Activated CD4-positive, alpha-beta T cell treated with anti-CD3 and anti-CD28 coated beads for 1 hour (primary cell): ENCODE measurements around the gene CARMIL1.

Source experiments
- DNase-seq: peaks from one replicate; pipeline ENCODE4 v3.0.0-alpha.2; 2020

Gene CARMIL1

DNA sequence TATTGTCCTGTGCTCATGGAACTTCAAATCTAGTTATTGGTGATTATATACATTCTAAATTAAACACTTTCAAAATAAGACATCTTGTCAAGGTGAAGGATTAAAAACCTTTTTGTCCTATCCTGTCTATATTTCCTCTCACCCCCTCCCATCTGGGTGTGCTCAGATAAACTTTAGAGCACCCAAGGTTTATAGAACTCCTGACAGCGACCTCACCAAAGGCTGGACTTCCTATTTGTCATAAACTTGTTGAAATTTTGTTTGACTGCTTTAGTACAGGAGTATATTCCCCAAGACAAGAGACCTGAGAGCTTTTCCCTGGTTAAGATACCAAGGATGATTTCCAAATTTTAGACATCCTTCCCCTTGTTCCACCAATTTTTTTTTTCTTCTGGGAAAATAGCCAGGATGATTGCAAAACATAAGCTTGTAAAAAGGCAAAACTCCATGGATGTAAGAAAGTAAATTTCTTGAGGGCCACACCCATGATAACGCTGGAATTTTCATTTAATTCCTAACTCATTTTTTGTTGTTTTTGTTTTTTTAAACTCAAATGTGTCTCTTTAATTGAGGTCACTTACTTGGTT, 33.0 kb downstream of the CARMIL1 start:
- no peak for DNase-seq

DNA sequence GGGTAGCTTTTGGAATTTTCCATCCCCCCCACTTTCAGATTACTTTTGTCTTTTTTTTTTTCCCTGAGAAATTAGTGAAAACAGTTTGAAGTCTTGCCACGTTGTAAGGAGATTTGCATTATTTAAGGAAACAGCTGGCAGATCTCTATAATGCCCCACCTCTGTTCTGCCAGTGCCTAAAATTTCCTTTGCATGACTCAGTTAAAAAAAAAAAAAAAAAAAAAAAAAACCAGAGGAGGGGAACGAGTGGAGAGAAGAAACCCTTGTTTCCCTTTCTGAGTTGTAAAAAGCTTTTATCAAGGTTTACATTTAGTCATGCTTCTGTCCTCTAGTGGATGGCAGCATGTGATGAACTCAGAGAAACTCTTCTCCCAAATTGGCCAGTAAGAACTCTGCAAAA, 33.5 kb downstream of the CARMIL1 start:
- no peak for DNase-seq

DNA sequence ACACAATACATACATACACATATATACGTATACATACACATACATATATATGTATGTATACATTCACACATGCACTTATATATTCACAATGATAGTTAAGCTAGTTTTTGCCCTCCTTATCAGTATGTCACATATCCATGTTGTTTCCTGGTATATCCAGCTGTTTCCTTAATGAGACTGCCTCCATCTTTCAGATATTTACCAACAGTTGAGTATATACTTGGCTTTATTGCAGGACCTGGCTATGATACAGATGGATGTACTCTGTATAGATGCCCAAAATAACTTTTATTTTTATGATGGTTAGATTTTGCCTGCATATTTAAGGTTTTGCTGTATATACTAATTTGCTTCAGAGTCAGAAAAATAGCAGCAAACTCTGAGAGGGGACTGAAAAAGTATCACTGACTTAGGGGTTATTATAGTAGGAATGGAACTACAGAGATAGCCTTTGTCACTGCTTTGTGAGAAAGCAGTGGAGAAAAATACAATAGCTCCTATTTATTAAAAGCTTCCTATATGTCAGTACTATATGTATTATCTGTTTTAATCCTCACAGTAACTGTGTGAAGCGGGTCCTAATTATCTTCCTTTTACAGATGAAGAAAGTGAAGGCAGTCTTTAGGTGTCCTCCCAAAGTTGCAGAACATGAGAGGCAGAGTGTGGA, 35.5 kb downstream of the CARMIL1 start:
- no peak for DNase-seq

DNA sequence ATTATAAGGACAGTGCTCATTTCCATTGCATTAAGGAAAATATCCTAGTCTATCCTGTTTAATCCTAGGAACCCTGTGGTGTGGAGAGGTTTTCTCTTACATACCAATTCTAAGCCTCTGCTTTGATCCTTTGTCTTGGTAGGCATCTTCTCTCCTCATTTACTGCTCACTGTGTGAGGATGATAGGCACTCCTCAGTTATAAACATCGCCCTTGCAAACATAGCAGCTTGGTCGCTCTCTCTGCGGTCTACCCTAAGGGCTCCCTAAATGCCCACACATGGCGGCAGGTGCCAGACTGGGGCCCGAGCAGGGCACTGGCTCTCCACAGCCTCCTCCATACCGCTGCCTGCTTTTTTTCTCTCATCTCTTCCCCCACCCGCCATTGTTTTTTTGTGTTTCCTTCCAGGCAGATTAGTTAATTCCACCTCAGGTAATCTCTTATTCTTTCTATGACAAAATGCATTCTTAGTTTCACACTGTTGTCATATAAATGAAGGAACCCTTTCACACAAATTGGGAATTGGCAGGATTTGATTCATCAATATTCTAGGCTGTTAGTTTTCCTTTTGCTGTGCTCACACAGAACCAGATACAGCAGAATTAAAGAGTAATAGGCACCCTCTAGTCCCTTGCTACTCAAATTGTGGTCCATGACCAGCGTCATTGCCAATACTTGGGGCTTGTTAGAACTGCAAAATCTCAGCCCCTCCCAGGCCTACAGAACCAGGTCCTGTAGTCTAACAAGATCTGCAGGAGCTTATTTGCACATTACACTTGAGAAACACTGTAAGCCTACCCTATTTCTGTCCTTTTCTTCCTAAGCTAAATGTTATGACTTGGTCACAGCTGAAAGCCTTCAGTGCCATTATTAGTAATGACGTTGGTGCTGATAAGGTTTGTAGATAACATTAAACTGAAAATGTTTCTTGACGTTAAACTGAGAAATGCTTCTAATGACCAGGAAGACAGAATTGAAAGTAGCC, 36.3 kb downstream of the CARMIL1 start:
- DNase-seq: no peak

DNA sequence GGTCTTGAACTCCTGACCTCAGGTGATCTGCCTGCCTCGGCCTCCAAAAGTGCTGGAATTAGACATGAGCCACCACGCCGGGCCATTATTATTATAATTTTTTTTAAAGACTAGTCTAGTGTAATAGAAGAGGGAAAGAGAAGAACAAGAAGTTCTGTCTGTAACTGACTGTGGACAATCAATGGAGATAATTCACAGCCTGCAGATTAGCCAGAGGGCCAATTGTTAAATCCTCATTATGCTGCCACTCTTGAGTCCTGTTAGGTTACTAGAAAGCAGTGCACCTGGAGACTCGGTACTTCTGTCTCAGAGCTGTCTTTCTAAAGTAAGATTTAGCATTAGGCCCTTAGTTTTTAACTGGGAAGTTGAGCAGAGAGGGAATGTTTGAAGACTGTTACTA, 37.5 kb downstream of the CARMIL1 start:
- DNase-seq: no peak

DNA sequence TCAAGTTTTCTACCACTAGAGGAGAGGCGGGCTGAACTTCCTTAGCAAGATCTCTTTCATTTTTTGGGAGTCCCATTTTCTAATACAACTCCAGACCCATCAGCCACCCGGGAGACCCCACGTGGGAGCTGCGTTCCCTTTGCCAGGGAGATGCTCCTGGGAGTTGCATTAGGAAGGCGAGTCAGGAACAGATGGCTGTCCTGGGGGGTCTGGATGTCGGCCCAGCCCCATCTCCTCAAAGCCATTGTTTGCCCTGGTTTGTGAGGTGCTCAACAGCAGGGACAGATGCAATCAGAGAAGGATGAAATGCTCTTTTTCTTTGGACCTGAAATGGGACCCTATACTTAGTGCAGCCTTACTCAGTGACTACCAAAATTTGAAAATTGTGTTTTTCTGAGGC, 39.4 kb downstream of the CARMIL1 start:
- no peak for DNase-seq

DNA sequence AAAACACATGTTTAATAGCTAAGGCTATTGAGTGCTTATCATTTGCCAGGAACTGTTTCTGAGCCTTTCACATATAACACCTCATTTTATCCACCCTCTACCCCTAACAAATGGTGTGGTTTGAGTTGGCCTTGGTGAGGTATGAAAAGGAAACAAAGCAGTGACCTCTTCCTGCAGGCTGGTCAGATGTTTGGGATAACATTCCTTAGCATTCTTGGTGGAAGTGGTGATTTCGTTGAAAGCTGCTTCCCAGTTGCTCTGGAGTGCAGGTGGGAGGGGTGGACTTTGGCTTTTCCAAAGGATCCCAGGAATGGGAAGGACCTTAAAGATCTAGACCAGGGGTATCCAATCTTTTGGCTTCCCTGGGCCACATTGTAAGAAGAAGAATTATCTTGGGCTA, 41.3 kb downstream of the CARMIL1 start:
- no peak for DNase-seq

DNA sequence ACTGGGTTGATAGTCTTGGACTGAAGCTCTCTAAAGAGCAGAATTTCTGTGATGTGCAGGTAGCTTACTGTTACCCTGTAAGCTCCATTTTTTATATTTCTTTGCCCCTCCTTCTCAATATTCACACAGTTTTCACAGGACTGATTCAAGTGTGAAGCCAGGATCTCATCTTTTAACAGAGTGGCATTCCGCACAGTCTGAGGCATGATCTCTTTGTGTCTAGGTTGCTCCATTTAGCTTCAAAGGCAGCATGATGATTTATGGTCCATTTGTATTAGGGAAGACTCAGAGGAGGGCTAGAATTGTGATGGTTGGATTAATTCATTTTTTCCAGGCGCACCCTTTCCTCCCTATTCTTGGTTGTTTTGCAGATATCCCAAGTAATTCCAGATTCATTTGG, 43.5 kb downstream of the CARMIL1 start:
- DNase-seq: no peak

DNA sequence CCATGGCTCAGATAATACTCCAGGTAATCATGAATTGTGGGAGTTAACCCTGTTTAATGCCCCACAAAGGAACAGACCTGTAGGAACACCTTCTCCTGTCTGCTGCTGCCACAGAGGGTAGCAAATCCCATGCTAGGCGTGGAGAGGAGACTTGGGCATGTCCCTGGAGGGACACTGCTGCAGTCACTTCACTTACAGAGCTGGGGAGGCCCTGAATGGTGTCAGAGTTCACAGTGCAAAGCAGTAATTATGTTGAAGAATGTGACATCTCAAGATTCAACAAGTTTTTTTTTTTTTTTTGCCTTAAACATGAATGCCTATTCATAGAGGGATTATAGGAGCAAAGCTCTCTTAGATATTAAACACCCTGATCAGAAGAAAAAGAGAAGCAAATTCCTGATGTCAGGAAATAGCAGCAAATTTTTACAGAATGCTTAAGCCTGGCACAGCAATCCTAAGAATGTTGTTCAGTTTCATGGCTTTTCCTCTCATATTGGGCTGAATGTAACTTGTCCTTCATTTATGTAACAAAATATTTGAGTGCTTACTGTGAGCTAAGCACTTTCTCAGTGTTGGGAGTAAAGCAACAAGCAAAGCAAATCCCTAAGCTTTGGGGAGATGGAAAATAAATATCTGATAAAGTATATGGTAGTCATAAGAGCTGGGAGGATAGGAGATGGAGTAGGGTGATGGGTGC, 45.0 kb downstream of the CARMIL1 start:
- DNase-seq: no peak

DNA sequence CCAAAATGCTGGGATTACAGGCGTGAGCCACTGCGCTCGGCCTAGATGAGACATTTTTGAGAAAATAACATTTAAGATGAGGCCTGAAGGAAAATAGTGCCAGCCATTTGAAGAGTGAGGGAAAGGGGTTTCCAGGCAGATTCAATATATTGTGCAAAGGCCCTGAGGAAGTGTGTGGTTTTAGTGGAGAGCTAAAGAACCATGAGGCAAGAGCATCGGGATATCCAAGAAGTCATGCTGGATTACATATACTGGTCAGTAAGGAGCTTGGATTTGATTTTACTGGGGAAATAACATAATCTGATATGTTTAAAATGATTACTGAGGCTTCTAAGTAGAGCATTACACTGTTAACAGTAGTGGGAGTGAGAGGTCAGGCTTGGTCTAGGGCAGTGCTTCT, 47.0 kb downstream of the CARMIL1 start:
- no peak for DNase-seq

DNA sequence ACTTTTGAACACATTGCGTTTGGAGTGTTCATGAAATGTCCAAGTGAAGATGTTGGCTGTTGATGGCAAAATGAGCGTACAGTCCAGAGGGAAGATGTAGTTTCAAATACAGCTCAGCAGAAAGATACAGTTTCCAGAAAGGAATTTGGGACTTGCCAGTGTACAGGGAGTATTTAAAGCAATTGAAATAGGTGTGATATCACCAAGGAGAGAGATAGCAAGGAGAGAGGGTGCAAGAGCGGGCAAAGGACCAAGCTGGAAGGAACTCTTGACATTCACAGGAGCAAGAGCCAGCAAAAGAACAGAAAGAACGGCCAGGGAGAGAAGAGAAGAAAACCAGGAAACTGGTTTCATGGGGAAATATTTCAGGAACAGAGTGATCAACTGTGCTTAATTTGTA, 47.8 kb downstream of the CARMIL1 start:
- no peak for DNase-seq

DNA sequence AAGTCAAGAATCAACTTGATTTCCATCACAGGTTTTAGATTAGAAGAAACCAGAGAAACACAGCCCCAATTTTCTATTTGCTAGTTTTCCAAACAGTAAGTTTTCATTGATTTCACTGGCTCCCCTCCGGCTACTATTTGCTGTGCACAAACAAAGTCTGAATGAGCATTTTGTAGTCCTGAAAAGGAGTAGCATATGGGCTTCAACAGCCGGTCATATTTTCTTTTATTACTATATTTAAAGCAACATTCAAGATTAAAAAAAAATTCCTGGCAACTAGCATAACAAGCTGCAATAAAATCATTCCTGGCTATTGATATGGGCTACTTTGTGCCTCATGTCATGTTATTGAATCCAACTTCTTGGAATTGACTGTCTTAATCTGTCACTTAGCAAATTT, 48.3 kb downstream of the CARMIL1 start:
- DNase-seq: no peak

DNA sequence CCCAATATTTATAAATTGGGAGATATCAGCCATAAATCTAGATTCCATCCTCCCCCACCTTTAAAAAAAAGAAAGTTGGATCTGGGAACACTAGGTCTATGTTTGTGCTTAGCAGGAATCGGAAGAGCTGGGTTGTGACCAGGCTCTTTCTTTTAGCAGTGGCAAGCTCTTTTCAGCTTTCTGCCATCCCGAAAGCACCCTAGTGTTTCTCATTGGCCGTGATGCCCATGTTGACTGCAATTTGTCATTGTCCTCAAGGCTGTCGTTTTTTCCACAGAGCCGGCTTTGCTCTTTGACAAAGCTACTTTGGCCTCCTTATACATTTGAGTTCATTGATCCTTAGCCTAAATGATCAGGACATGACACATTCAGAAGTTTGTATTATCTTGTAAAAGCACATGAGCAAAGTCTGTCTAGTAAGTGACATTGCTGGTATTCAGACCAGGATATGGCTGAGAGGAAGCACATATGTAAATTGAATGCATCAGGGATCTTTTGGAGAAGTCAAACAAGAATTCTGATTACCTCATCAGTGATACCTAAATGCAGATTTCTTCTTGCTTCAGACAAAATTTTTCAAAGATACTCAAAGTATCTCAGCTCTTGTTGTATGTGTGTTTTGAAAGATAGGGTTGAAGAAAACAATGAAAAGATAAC, 50.1 kb downstream of the CARMIL1 start:
- no peak for DNase-seq

DNA sequence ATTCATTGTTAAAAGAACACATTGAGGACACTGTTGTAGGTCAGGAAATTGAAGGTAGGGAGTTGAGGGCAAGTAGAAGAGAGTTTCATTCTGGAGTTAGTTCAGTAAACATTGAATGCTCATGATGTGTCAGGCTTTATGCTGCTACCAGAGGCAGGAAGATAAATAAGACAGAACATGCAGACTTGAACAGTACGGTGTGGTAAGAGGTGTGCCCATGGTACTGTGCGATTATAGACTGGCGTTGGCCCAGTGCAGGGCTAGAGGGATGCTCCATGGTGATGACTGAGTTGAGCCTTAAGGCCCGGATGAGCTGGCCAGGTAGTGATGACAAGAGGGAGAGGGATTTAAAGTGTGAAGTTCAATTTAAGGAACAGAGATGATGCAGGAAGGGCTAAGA, 50.8 kb downstream of the CARMIL1 start:
- DNase-seq: no peak

DNA sequence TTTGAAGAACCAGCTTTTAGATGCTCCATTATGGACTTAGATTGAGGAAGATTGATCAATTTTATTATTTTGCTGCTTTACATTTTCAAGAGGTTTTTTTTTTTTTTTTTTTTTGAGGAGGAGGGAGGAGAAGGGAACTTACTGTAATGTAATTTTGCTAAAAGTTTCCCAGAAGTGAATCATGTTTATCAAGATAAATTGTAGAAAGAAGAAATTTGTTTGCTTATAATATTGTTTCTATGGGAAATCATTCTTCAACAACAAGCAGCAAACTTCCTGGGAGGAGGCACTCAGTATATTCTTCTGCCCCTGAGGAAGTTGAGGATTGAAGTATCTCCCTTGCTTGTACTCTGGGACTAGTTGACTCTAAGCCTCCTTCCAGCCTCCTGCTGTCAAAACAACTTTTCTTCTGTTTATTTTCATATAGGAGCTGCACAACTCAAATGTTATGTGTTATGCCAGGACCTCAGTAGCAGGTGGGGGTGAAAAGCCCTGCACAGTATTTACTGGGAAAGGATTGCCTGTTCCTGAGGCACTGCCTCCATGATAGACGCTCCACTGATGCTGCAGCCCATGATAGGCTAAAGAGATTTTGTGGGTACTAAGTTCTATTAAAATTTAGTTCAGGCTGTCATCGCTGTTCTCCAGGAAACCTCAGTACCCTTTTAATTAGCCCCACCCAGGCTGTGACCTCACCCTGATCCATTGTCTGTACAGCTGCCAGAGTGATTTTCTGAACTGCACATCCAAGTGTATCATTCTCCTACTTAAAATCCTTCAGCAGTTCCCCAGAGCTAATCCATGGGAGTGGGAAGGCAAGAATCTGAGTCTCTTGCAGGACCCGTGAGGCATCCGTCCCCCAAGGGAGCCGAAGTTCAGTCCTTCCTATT, 51.9 kb downstream of the CARMIL1 start:
- DNase-seq: no peak

DNA sequence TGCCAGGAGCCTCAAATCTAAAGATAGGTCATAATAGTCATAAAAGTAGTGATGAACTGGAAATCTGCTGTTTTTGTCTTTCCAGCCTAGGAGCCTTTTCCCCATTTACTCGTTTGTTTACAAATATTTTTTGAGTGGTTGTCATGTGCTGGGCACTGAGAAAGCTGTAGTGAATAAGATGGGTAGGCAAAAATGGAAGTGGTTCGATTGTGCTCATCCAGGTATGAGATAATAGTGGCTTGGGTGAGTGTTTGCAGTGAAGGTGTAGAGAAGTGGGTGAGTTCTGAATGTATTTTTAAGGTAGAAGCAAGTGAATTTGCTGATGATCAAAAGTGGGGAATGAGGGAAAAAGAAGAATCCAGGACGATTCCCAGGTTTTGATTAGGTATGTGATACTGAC, 53.0 kb downstream of the CARMIL1 start:
- DNase-seq: no peak

DNA sequence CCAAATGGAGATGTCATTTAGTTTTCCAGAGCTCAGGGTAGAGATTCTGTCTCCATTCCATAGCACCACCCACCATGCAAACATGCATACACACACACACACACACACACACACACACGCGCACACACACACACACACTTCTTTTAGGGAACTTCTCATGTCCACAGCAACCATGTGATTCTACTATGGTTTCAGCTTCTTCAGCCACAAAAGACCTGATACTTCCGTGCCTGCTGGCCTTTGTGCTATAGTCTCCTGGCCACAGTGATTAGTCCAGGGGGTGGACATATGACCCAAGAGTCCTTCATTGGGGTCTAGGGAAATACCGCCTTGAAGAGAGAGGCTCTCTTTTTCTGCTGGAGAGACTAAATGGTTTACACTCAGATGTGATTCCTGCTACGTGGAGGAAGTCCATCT, 53.5 kb downstream of the CARMIL1 start:
- no peak for DNase-seq

DNA sequence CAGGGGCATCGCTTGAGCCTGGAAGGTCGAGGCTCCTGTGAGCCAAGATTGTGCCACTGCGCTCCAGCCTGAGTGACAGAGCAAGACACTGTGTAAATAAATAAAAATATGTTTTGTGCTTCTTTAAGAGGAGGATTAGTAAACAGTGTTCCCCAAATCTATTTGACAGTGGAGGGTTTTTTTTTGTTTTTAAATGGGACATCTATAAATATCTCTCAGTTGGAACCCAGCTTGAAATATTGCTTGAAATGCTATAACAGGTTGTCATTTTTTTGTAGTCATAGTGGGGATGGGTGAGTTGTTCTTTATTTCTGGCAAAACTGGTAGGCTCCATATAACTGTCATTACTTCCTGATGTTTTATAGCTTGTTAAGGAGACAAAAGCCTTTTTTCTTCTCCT, 54.3 kb downstream of the CARMIL1 start:
- DNase-seq: no peak

DNA sequence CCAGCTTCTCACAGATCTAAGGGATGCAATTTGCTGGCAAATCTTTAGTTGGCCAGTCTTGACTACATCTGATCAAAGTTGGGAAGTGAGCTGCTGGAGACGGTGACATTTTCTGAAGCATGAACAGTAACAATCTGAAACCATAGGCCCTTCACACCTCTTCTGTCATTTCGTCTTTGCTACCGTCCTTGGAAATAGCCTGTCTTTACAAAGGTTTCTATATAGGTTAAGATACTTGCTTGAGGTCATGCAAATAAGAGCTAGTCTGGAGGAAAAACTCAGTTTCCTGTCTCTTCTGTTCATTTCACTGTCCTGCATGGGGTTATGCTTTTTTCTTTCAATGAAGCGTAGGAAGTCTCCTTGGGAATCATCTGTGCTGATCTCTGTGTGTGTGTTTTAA, 55.6 kb downstream of the CARMIL1 start:
- no peak for DNase-seq

DNA sequence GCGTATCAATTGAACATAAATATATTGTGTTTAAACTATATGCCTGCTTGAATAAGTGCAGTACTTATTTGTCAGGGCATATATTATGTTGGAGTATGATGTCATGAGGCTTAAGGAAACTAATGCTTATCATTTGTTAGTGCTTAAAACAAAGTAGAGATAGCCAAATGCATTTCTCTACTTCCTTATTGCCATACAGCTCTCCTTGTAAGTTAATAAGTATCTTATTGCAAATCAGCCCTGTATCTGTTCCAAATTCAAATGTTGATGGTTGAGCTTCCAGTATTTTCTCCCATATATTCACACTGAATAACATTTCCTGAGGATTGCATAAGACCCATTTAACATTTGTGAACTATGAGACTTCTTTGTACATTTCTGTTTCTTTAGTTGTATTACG, 57.8 kb downstream of the CARMIL1 start:
- no peak for DNase-seq

DNA sequence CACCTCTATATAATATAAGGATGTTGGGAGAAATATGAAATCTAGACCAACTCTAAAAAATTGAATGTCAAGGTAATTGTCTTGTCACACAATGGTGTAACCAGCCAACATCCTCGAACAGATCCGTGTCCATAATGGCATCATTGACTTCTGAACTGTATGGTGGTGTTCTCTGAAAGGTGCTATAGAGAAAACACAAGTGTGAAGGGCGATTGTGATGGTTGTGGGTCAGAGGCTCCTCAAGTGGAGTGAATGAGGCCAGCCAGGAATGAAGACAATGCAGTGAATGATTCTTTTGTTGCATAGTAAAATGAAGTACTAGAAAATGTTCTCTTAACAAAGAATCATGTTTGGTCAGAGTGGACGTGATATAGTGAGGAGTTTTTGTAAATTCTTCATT, 58.3 kb downstream of the CARMIL1 start:
- DNase-seq: no peak
